Measurements from ENCODE around the gene ARHGAP15. TPM values are rescaled to one million over a fixed set of nuclear protein-coding genes. Genes with fewer than 3 reads are reported as not detected.

The ARHGAP15 gene
- polyA plus RNA-seq, 2 of the 4 experiments (the other 2 are of a cell fraction) = 0.34 TPM; not detected in 1

GRCh38 chr2:143195511-143195910 is 66.3 kb downstream of the ARHGAP15 start (continued):
- TF ChIP-seq BCL3 (IDR thresholded peaks at IDR 0.05) (no peak), MAZ (IDR thresholded peaks at IDR 0.05; ENCODE audit: borderline replicate concordance, low read depth, low read length) (no peak), HES2 (IDR thresholded peaks at IDR 0.05) (no peak), SREBF2 (IDR thresholded peaks at IDR 0.05) (no peak), HOXA7 (CRISPR knock-in tag; IDR thresholded peaks at IDR 0.05) (no peak), SMC3 (IDR thresholded peaks at IDR 0.05) (no peak), FOSB (CRISPR knock-in tag; IDR thresholded peaks at IDR 0.05) (no peak), TFCP2L1 (CRISPR knock-in tag; IDR thresholded peaks at IDR 0.05) (no peak)

GRCh38 chr2:143204062-143204461 is 74.8 kb downstream of the ARHGAP15 start:
- H3K9me3 ChIP-seq = no peaks in the 10 kb centered on the region
- ChIA-PET CTCF (interaction anchor here (1.1 kb wide), 1 partner anchor 19 kb away, joined by 3 read pairs; no protein-coding TSS in a partner anchor), POLR2A (no interaction called here)
- H3K4me3 ChIP-seq = no peak overlapping the region
- 26% methylated on average over 4 of the region's 4 CpGs for WGBS (ENCODE audit: missing lambda C conversion rate)
- FAIRE-seq = no peak
- DNase-seq (ENCODE audit: low read depth in 1 of 2, low spot score in 1 of 2) = no peak
- no peak overlapping the region for H3K4me2 ChIP-seq
- no peak overlapping the region for H3K27ac ChIP-seq
- no peak for ATAC-seq
- no peaks in the 10 kb centered on the region for H3K4me1 ChIP-seq
- no peak for TF ChIP-seq CHD2 (IDR thresholded peaks at IDR 0.05; ENCODE audit: low read length, partially characterized antibody)
- no peak for TF ChIP-seq FOSB (CRISPR knock-in tag; IDR thresholded peaks at IDR 0.05)
- TF ChIP-seq PBX3 (IDR thresholded peaks at IDR 0.05) = no peak
- no peak for TF ChIP-seq ELK1 (IDR thresholded peaks at IDR 0.05; ENCODE audit: low read depth, low read length)
- no peak for TF ChIP-seq ESRRA (IDR thresholded peaks at IDR 0.05; ENCODE audit: borderline replicate concordance, low read length)
- no peak for TF ChIP-seq E2F6 (IDR thresholded peaks at IDR 0.05; ENCODE audit: borderline replicate concordance, low read depth)
- TF ChIP-seq HES2 (IDR thresholded peaks at IDR 0.05) = no peak
- no peak for TF ChIP-seq CBX2 (IDR thresholded peaks at IDR 0.05; ENCODE audit: borderline replicate concordance, low read depth)
- no peak for TF ChIP-seq CHD4 (IDR thresholded peaks at IDR 0.05; ENCODE audit: borderline replicate concordance)
- TF ChIP-seq MAZ (IDR thresholded peaks at IDR 0.05; ENCODE audit: borderline replicate concordance, low read depth, low read length) = no peak
- no peak for TF ChIP-seq BHLHE40 (IDR thresholded peaks at IDR 0.05; ENCODE audit: low read depth, low read length)

- Histone ChIP-seq H3K4me2 (no peak overlapping the region), H3K27ac (no peak overlapping the region), H3K4me3 (no peak overlapping the region), H3K9me3 (no peaks in the 10 kb centered on the region), H3K4me1 (no peaks in the 10 kb centered on the region)
- 33% methylated on average over 1 of the region's 1 CpG for WGBS (ENCODE audit: missing lambda C conversion rate)
- ATAC-seq = 0 out of 6 replicates have a peak, but pooled peaks of 1 of the 2 experiments have one; percentile 37
- DNase-seq (ENCODE audit: low read depth in 1 of 2, low spot score in 1 of 2) = peak in 1 of 2 experiments; percentile 4
- TF ChIP-seq SMC3 (IDR thresholded peaks at IDR 0.05) (peak; percentile 38; the same call in 2 of the 3 replicates), CEBPB (IDR thresholded peaks at IDR 0.05) (no peak), RAD21 (conservative IDR thresholded peaks at IDR 0.05 in 1 of 2, IDR thresholded peaks at IDR 0.05 in 1 of 2) (0 out of 5 replicates have a peak, but pooled peaks of 1 of the 2 experiments have one; percentile 13), FOXS1 (CRISPR knock-in tag; IDR thresholded peaks at IDR 0.05) (no peak), JUNB (IDR thresholded peaks at IDR 0.05) (no peak), POLR2AphosphoS2 (conservative IDR thresholded peaks at IDR 0.05; ENCODE audit: low read length) (no peak), CTCF (IDR thresholded peaks at IDR 0.05) (peak; percentile 48), FOSL2 (IDR thresholded peaks at IDR 0.05) (no peak), FOSL2 (CRISPR knock-in tag; IDR thresholded peaks at IDR 0.05) (no peak), ESRRA (IDR thresholded peaks at IDR 0.05; ENCODE audit: borderline replicate concordance, low read length) (no peak), RARB (CRISPR knock-in tag; IDR thresholded peaks at IDR 0.05) (no peak), HES2 (IDR thresholded peaks at IDR 0.05) (no peak)
- POLR2A ChIA-PET = no interaction called here
- FAIRE-seq = no peak
- CTCF ChIA-PET = interaction anchor here (0.6 to 2.1 kb wide), 7 partner anchors 9 to 766 kb away, joined by 3 to 6 read pairs (median 3); no protein-coding TSS in a partner anchor
Observed at GRCh38 chr2:143205106-143205764, 76.0 kb downstream of the ARHGAP15 start.

Measured in A549 (cell line).